A673 (cell line): ENCODE data around the gene FASN.

ENCODE experiments used
- CTCF ChIP-seq: fragments of 300-800, 200-600 bp; sonication (generic); conservative IDR thresholded peaks from 2 replicates; pipeline ENCODE4 v1.5.1; 2017; ENCODE audit warnings: low read depth, mild to moderate bottlenecking, antibody characterized with exemption, low read length, moderate library complexity, mixed read lengths
- EZH2 ChIP-seq: fragments of 200-600 bp; sonication (generic); IDR thresholded peaks from 2 replicates; pipeline ENCODE4 v1.6.1; 2017; ENCODE audit warnings: borderline replicate concordance, low read depth, mild to moderate bottlenecking, mixed read lengths, antibody characterized with exemption, low read length; ENCODE audit not compliant: poor library complexity, severe bottlenecking

- TF ChIP-seq EZH2 (no peak), CTCF (no peak)
Observed at GRCh38 chr17:82035488-82035887, 62.5 kb downstream of the FASN start.
